Activated B cell treated with CpG ODN at 0.5 μM for 24 hours (primary cell): ENCODE measurements around the gene CACNG7. TPM values are rescaled to one million over a fixed set of nuclear protein-coding genes. Genes with fewer than 3 reads are reported as not detected.
A peak's percentile ranks its signal among the peaks of the same experiment; 100 is the strongest.

ENCODE experiments used
- ATAC-seq: fragments of 200-7000 bp; cut with Tn5 transposase; one replicate; pipeline ENCODE4 v1.10.0; 2021; ENCODE audit warnings: low read depth, mild to moderate bottlenecking, moderate library complexity
- CTCF ChIA-PET: fragments of 350-600 bp; sonication (Branson Sonifier 250); formaldehyde crosslinking; loops from one replicate; lab custom pipeline; 2021; ENCODE audit warnings: antibody characterized with exemption; lab: Charles Lee
- POLR2A ChIA-PET: fragments of 350-600 bp; sonication (Branson Sonifier 250); formaldehyde crosslinking; loops from one replicate; lab custom pipeline; 2021; ENCODE audit warnings: antibody characterized with exemption; lab: Charles Lee
- DNase-seq: peaks from one replicate; pipeline ENCODE4 v3.0.0; 2022
- H3K27ac Mint-ChIP-seq: one replicate; pipeline ENCODE4 v1.8.0; 2020; ENCODE audit warnings: mixed read lengths
- H3K27me3 Mint-ChIP-seq: one replicate; pipeline ENCODE4 v1.8.0; 2021; ENCODE audit warnings: mixed read lengths
- H3K36me3 Mint-ChIP-seq: one replicate; pipeline ENCODE4 v1.8.0; 2021; ENCODE audit warnings: low read depth, mixed read lengths
- H3K4me1 Mint-ChIP-seq: one replicate; pipeline ENCODE4 v1.8.0; 2021; ENCODE audit warnings: mixed read lengths
- H3K4me3 Mint-ChIP-seq: one replicate; pipeline ENCODE4 v1.8.0; 2020; ENCODE audit warnings: mild to moderate bottlenecking, mixed read lengths
- H3K9me3 Mint-ChIP-seq: one replicate; pipeline ENCODE4 v1.8.0; 2020; ENCODE audit warnings: mixed read lengths
- intact Hi-C: fragments of 100-400 bp; cut with micrococcal nuclease; formaldehyde crosslinking; loops from one replicate; pipeline ENCODE4 v1.15.1; 2024
- total RNA-seq: library from RNA; stranded (reverse); gene quantifications from 2 replicates; pipeline ENCODE4 v1.2.3, GENCODE V29; 2022
- TF ChIP-seq, protein P1 (sequence below): fragments of 200-600 bp; IDR thresholded peaks from one replicate; pipeline ENCODE4 v1.8.0; 2022; ENCODE audit warnings: antibody characterized with exemption, mild to moderate bottlenecking

Gene CACNG7
- total RNA-seq, 1 donor from 2014 or later: not detected

DNA sequence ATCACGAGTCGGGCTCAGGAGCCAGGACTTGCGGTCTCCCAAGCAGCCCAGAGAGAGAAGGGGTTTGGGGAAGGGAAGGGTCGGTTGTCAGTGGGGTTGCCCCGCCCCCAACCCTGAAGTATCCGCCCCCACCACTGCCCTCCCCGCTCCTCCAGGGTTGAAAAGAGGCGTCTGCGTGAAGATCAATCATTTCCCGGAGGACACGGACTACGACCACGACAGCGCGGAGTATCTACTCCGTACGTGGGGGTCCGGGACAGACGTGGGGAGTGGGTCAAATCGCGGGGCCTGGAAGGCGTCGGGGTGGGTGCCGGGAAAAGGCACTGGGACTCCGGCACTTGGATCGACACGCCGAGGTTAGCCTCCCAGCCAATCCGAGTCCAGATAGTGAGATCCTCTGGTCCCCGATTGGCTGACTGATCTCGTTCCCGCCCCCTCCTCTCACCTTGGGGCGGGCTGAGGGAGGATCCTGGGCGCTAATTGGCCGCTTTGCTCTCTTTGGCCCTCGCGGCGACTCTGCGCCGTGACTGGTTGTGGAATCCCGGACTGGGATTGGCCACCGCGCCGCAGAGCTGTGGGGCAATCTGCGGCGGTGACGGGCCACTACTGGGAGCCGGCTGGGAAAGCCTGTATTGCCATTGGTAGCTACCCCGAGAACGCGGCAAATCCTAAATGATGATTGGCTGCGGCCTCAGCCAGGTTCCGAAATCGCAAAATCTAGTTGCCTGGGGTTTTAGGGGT is 69.1 kb downstream of the CACNG7 start:
- Mint-ChIP-seq H3K4me1 (peaks cover 12% of the 10 kb centered on the region), H3K4me3 (peak overlapping the region; percentile 82), H3K36me3 (peaks cover 4% of the 10 kb centered on the region), H3K27ac (no peak overlapping the region), H3K9me3 (peaks cover 9% of the 10 kb centered on the region), H3K27me3 (peaks cover 42% of the 10 kb centered on the region)
- DNase-seq: no peak
- TF ChIP-seq, protein P1, sequence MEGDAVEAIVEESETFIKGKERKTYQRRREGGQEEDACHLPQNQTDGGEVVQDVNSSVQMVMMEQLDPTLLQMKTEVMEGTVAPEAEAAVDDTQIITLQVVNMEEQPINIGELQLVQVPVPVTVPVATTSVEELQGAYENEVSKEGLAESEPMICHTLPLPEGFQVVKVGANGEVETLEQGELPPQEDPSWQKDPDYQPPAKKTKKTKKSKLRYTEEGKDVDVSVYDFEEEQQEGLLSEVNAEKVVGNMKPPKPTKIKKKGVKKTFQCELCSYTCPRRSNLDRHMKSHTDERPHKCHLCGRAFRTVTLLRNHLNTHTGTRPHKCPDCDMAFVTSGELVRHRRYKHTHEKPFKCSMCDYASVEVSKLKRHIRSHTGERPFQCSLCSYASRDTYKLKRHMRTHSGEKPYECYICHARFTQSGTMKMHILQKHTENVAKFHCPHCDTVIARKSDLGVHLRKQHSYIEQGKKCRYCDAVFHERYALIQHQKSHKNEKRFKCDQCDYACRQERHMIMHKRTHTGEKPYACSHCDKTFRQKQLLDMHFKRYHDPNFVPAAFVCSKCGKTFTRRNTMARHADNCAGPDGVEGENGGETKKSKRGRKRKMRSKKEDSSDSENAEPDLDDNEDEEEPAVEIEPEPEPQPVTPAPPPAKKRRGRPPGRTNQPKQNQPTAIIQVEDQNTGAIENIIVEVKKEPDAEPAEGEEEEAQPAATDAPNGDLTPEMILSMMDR: no peak
- no peak for ATAC-seq
- CTCF ChIA-PET: no interaction called here
- POLR2A ChIA-PET: no interaction called here
- intact Hi-C loops: no loop called here

DNA sequence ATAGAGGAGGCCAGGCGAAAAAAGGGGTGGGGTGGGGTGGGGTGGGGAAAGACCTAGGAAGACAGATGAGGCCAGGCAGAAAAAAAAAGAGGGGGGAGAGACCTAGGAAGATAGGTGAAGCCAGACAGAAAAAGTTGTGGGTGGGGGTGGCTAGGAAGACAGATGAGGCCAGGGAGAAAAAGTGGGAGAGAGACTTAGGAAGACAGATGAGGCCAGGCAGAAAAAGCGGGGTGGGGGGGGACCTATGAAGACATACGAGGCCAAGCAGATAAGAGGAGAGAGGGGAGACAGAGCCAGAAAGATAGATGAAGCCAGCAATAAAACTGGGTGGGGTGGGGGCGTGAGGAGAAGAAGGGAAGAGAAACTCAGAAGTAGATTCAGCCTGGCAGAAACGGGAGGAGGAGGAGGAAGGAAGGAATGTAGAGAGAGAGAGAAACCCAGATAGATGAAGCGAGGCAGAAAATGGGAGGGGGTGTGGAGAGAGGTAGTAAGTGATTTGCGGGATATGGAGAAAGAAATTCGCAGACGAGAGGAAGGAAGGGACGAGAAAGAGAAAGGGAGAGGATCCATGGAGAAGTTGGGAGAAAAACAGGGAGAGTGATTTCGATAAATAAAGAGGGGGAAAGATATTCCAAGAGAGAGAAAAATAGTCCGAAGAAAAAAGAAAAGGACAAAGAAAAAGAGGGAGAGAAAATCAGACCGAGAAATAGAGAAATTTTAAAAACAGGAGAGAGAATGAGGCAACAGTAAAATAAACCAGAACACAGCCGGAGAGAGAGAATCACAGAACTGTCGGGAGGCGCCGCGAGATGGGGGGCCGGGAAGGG is 70.1 kb downstream of the CACNG7 start:
- Mint-ChIP-seq H3K4me1 (peaks cover 12% of the 10 kb centered on the region), H3K9me3 (peaks cover 10% of the 10 kb centered on the region), H3K36me3 (peaks cover 4% of the 10 kb centered on the region), H3K27me3 (peaks cover 42% of the 10 kb centered on the region), H3K27ac (no peak overlapping the region), H3K4me3 (no peak overlapping the region)
- CTCF ChIA-PET: no interaction called here
- POLR2A ChIA-PET: no interaction called here
- ATAC-seq (no peak), DNase-seq (no peak)
- intact Hi-C loops: no loop called here
- TF ChIP-seq, protein P1: no peak

DNA sequence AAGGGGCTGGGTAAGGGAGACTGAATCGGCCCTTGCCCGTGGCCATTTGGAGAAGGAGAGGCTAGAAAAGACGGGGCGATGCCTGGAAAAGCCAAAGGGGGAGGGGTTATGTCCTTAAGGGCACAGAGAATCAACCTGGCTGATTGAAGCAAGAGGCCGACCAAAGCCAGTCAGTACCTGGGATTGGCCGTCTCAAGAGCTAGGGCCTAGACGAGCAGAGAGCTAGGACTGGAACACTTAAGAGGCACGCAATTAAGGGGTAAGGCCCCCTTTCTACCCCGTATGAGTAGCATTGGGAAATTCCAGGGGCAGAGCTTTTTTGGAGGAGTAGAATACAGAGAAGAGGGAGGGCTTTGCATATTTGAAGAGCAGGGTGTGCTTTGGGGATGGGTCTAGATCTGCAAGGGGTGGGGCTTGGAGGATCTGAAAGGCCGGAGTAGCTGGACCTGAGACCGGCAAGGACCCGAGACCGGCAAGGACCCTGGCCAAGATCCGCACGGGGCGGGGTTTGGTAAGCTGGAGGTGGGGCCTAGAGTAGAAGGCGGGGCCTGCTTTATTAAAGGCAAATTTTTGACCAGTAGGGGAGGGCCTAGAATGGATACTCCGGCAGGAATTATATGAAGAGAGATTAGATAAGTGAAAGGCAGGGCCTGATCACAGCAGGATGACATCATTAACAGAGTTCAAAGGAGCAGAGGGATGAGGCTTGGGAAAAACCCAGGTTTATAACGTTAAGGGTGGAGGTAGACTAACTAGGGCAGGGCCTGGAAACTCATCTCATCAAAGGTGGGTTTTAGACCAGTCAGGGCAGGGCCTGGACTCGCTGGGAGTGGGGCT is 71.7 kb downstream of the CACNG7 start:
- peaks cover 12% of the 10 kb centered on the region for H3K4me1 Mint-ChIP-seq
- H3K27ac Mint-ChIP-seq: no peak overlapping the region
- ChIA-PET CTCF (no interaction called here), POLR2A (interaction anchor here (0.6 kb wide), 1 partner anchor 220 kb away, joined by 3 read pairs; the partner anchor contains the start of gene RPS9)
- ATAC-seq (no peak), DNase-seq (no peak)
- peaks cover 10% of the 10 kb centered on the region for H3K9me3 Mint-ChIP-seq
- peaks cover 42% of the 10 kb centered on the region for H3K27me3 Mint-ChIP-seq
- intact Hi-C loops: no loop called here
- H3K4me3 Mint-ChIP-seq: no peak overlapping the region
- TF ChIP-seq, protein P1: no peak
- H3K36me3 Mint-ChIP-seq: peaks cover 4% of the 10 kb centered on the region

DNA sequence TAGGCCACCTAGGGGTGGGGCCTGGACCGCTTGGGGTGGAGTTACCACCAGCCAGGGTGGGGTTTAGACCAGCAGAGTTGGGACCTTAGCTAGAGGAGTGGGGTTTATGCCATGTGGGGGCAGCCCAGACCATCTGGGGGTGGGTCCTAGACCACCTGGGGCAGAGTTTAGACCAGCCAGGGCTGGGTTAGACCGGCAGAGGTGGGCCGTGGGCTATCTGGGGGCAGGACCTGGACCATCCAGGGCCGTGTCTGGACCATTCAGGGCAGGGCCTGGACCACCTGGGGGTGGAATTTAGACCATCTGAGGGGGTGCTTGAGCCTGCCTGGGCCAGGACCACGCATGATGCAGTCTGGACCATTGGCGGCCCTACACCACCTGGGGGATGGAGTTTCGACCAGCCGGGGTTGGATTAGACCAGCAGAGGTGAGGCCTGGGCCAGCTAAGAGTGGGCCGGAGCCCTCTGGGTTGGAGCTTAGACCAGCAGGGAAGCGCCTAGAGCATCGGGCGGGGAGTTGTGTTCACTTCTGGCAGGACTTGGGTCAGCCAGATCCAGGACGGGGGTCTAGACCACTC is 72.4 kb downstream of the CACNG7 start:
- ATAC-seq: no peak
- ChIA-PET CTCF (no interaction called here), POLR2A (no interaction called here)
- intact Hi-C loops: no loop called here
- DNase-seq: no peak
- no peak overlapping the region for H3K27ac Mint-ChIP-seq
- H3K4me3 Mint-ChIP-seq: peak overlapping the region; percentile 15
- peaks cover 39% of the 10 kb centered on the region for H3K27me3 Mint-ChIP-seq
- H3K36me3 Mint-ChIP-seq: peaks cover 4% of the 10 kb centered on the region
- peaks cover 10% of the 10 kb centered on the region for H3K9me3 Mint-ChIP-seq
- H3K4me1 Mint-ChIP-seq: peaks cover 12% of the 10 kb centered on the region
- TF ChIP-seq, protein P1: no peak
